Measurements from ENCODE around the gene CERS1. TPM values are rescaled to one million over a fixed set of nuclear protein-coding genes. Genes with fewer than 3 reads are reported as not detected.

CERS1 gene
- polyA plus RNA-seq, 1 experiment = 1.8 TPM

GRCh38 chr19:18833849-18834643 is 61.9 kb downstream of the CERS1 start:
- no peak for DNase-seq (ENCODE audit: low read depth, low spot score)
- ChIA-PET POLR2A (no interaction called here), CTCF (interaction anchor here (4.5 kb wide), 1 partner anchor 13 kb away, joined by 21 read pairs; no protein-coding TSS in a partner anchor)
- no peak for TF ChIP-seq CTCF (IDR thresholded peaks at IDR 0.05; ENCODE audit: low read depth, low read length)
- H3K9me3 ChIP-seq (ENCODE audit: control insufficient read depth, insufficient read depth, low read length) = no peaks in the 10 kb centered on the region
- H3K4me3 ChIP-seq (ENCODE audit: low read depth, low read length) = peak overlapping the region; percentile 81
- no peak overlapping the region for H3K27ac ChIP-seq (ENCODE audit: low read depth, low read length)
- H3K27me3 ChIP-seq (ENCODE audit: control insufficient read depth, insufficient read depth, low read length) = no peaks in the 10 kb centered on the region

GRCh38 chr19:18833141-18833476 is 62.8 kb downstream of the CERS1 start:
- Histone ChIP-seq H3K27ac (ENCODE audit: low read depth, low read length) (no peak overlapping the region), H3K9me3 (ENCODE audit: control insufficient read depth, insufficient read depth, low read length) (no peaks in the 10 kb centered on the region), H3K4me3 (ENCODE audit: low read depth, low read length) (peak overlapping the region; percentile 81), H3K27me3 (ENCODE audit: control insufficient read depth, insufficient read depth, low read length) (no peaks in the 10 kb centered on the region)
- DNase-seq (ENCODE audit: low read depth, low spot score) = no peak
- ChIA-PET CTCF (interaction anchor here (4.5 kb wide), 1 partner anchor 14 kb away, joined by 21 read pairs; no protein-coding TSS in a partner anchor), POLR2A (interaction anchor here (0.7 to 1.1 kb wide), 3 partner anchors 10 to 34 kb away, joined by 3 read pairs; no protein-coding TSS in a partner anchor)
- TF ChIP-seq CTCF (IDR thresholded peaks at IDR 0.05; ENCODE audit: low read depth, low read length) = no peak

- Histone ChIP-seq H3K27me3 (ENCODE audit: control insufficient read depth, insufficient read depth, low read length) (no peaks in the 10 kb centered on the region), H3K9me3 (ENCODE audit: control insufficient read depth, insufficient read depth, low read length) (peaks cover 2% of the 10 kb centered on the region), H3K27ac (ENCODE audit: low read depth, low read length) (no peak overlapping the region), H3K4me3 (ENCODE audit: low read depth, low read length) (peak overlapping the region; percentile 81)
- TF ChIP-seq CTCF (IDR thresholded peaks at IDR 0.05; ENCODE audit: low read depth, low read length) = peak; percentile 29
- ChIA-PET POLR2A (interaction anchor here (0.5 to 1.2 kb wide), 7 partner anchors 8 to 377 kb away, joined by 3 to 5 read pairs (median 3); partner anchors contain the start of gene REX1BD), CTCF (interaction anchor here (4.5 kb wide), 1 partner anchor 14 kb away, joined by 21 read pairs; no protein-coding TSS in a partner anchor)
- DNase-seq (ENCODE audit: low read depth, low spot score) = no peak
Observed at GRCh38 chr19:18832306-18833140, 63.4 kb downstream of the CERS1 start.

- DNase-seq (ENCODE audit: low read depth, low spot score) = peak; percentile 65
- Histone ChIP-seq H3K27me3 (ENCODE audit: control insufficient read depth, insufficient read depth, low read length) (peaks cover 2% of the 10 kb centered on the region), H3K9me3 (ENCODE audit: control insufficient read depth, insufficient read depth, low read length) (peaks cover 10% of the 10 kb centered on the region), H3K4me3 (ENCODE audit: low read depth, low read length) (peak within 1 kb of the TSS; percentile 81), H3K27ac (ENCODE audit: low read depth, low read length) (no peak within 1 kb of the TSS)
- 0 out of 2 replicates have a peak, but pooled peaks have one; percentile 7 for TF ChIP-seq CTCF (IDR thresholded peaks at IDR 0.05; ENCODE audit: low read depth, low read length)
- ChIA-PET CTCF (interaction anchor here (4.5 kb wide), 1 partner anchor 15 kb away, joined by 21 read pairs; no protein-coding TSS in a partner anchor), POLR2A (interaction anchor here (0.5 to 1.2 kb wide), 7 partner anchors 9 to 376 kb away, joined by 3 to 5 read pairs (median 3); partner anchors contain the start of gene REX1BD)
Observed at GRCh38 chr19:18831524-18832305, 64.2 kb downstream of the CERS1 start, which contains the start of gene UPF1. Gene UPF1 (plus strand): TSS chr19:18831959. CDS start chr19:18832210, 251 bp downstream.

Data from AG04450 (cell line).